Ishikawa (cell line): ENCODE measurements around the gene MMP11.

Source experiments
- CEBPB ChIP-seq: IDR thresholded peaks from 2 replicates; pipeline ENCODE4 v1.6.1; 2012
- FOXM1 ChIP-seq: IDR thresholded peaks from 2 replicates; pipeline ENCODE4 v1.6.1; 2012; ENCODE audit warnings: low read depth, borderline replicate concordance
- NFIC ChIP-seq: IDR thresholded peaks from 2 replicates; pipeline ENCODE4 v1.6.1; 2012
- TEAD4 ChIP-seq: IDR thresholded peaks from 2 replicates; pipeline ENCODE4 v1.6.1; 2012
- YY1 ChIP-seq: IDR thresholded peaks from 2 replicates; pipeline ENCODE4 v1.6.1; 2012; ENCODE audit warnings: low read depth
- TF ChIP-seq, protein P1 (sequence below): IDR thresholded peaks from 2 replicates; pipeline ENCODE4 v1.6.1; 2012

DNA sequence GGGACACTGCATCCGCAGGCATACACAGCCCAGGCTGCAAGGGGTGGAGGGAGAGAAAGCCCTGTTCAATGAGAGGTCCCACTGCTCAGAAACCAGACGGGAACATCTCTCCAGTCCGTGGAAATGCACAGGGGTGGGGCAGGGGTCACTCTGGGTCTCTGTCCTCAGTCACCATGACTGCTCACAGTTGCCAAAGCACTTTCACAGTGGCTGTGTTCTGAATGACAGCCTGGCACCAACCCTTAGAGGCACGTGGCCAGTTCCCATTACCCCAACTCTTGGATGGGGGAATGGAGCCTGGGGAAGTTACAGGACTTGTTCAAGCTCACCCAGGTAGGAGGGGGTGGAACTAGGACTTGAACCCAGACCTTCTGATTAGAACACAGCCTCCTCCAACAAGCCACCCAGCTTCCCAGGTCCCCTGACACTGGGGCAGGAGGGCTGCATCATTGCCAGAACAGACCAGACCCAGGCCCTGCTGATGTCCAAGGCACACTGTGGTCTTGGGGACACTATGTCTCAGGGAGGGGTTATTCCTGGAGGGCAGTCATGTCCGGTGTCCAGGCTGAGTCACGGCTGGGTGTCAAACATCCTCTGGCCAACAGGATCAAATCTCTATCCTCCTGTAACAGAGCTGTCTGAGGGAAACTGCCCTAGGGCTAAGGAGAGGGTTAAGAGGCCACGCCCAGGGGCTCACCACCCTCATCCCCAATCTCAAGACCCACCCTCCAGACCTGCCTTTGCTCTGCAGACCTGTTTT lies 30.0 kb upstream of the MMP11 start:
- TF ChIP-seq NFIC (no peak), YY1 (no peak), FOXM1 (no peak), TEAD4 (no peak), CEBPB (no peak)
- TF ChIP-seq, protein P1, sequence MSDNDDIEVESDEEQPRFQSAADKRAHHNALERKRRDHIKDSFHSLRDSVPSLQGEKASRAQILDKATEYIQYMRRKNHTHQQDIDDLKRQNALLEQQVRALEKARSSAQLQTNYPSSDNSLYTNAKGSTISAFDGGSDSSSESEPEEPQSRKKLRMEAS, result no peak
